OCI-LY7 (cell line): ENCODE measurements around the gene FAM184B. TPM values are rescaled to one million over a fixed set of nuclear protein-coding genes. Genes with fewer than 3 reads are reported as not detected.

ENCODE experiments used
- BruUV-seq: library from RNA; stranded (reverse); fragments of 400-500 nt; replicated peaks from 2 replicates; lab custom pipeline; 2021; lab: Mats Ljungman, UMichigan
- CTCF ChIA-PET: fragments of 300-600 bp; sonication (Branson Sonifier 250); formaldehyde crosslinking; loops from one replicate; lab custom pipeline; 2022; ENCODE audit warnings: antibody characterized with exemption; ENCODE audit not compliant: unreplicated experiment; lab: Charles Lee
- POLR2A ChIA-PET: fragments of 300-600 bp; sonication (Branson Sonifier 250); formaldehyde crosslinking; loops from one replicate; lab custom pipeline; 2022; ENCODE audit warnings: antibody characterized with exemption; lab: Charles Lee
- DNase-seq: peaks from one replicate; pipeline ENCODE4 v3.0.0-alpha.2; 2015; ENCODE audit warnings: low spot score
- H2AFZ ChIP-seq: fragments of 200-600 bp; sonication (generic), shearing (Covaris generic); 2 replicates; pipeline ENCODE4 v1.6.1; 2014; ENCODE audit warnings: mild to moderate bottlenecking, antibody characterized with exemption, low read length, moderate library complexity
- H3K27ac ChIP-seq: fragments of 200-600 bp; sonication (generic); 2 replicates; pipeline ENCODE4 v1.5.1; 2014; ENCODE audit warnings: mixed run types, low read depth, mild to moderate bottlenecking, moderate library complexity, low read length, inconsistent platforms; ENCODE audit not compliant: poor library complexity, severe bottlenecking
- H3K36me3 ChIP-seq: fragments of 200-600 bp; sonication (generic); 2 replicates; pipeline ENCODE4 v1.6.1; 2014; ENCODE audit warnings: mild to moderate bottlenecking, antibody characterized with exemption, low read length, moderate library complexity, mixed read lengths; ENCODE audit not compliant: insufficient read depth
- H3K4me1 ChIP-seq: fragments of 200-600 bp; sonication (generic); 2 replicates; pipeline ENCODE4 v1.5.1; 2014; ENCODE audit warnings: mild to moderate bottlenecking, low read length; ENCODE audit not compliant: insufficient read depth, poor library complexity, severe bottlenecking
- H3K4me2 ChIP-seq: fragments of 200-600 bp; sonication (generic); 2 replicates; pipeline ENCODE4 v1.6.1; 2014; ENCODE audit warnings: mild to moderate bottlenecking, low read length
- H3K4me3 ChIP-seq: fragments of 200-600 bp; sonication (generic); 2 replicates; pipeline ENCODE4 v1.5.1; 2014; ENCODE audit warnings: mild to moderate bottlenecking, low read depth, low read length; ENCODE audit not compliant: poor library complexity, severe bottlenecking
- H3K79me2 ChIP-seq: fragments of 200-600 bp; sonication (generic); 2 replicates; pipeline ENCODE4 v1.6.1; 2016; ENCODE audit warnings: low read depth, mild to moderate bottlenecking, low read length, moderate library complexity, mixed read lengths; ENCODE audit not compliant: insufficient read depth
- H3K9me2 ChIP-seq: fragments of 200-600 bp; sonication (generic); 2 replicates; pipeline ENCODE4 v1.6.1; 2016; ENCODE audit warnings: mild to moderate bottlenecking, low read length, mixed read lengths; ENCODE audit not compliant: insufficient read depth
- H3K9me3 ChIP-seq: fragments of 200-600 bp; sonication (generic); 2 replicates; pipeline ENCODE4 v1.6.1; 2014; ENCODE audit warnings: mild to moderate bottlenecking, mixed run types, low read length, mixed read lengths
- H4K20me1 ChIP-seq: fragments of 200-600 bp; sonication (generic); 2 replicates; pipeline ENCODE4 v1.6.1; 2014; ENCODE audit warnings: mild to moderate bottlenecking, antibody characterized with exemption, low read length, moderate library complexity, mixed read lengths; ENCODE audit not compliant: insufficient read depth
- CTCF ChIP-seq: fragments of 200-600 bp; sonication (generic); conservative IDR thresholded peaks from 2 replicates; pipeline ENCODE4 v1.5.1; 2014; ENCODE audit warnings: mild to moderate bottlenecking, antibody characterized with exemption, low read length, moderate library complexity, mixed read lengths
- EZH2phosphoT487 ChIP-seq: fragments of 200-600 bp; sonication (generic); IDR thresholded peaks from 2 replicates; pipeline ENCODE4 v1.6.1; 2018; ENCODE audit warnings: low read depth, borderline replicate concordance, mild to moderate bottlenecking, mixed run types, antibody characterized with exemption, low read length, moderate library complexity, mixed read lengths
- intact Hi-C: fragments of 100-400 bp; cut with micrococcal nuclease; formaldehyde crosslinking; loops from one replicate; pipeline ENCODE4 v1.10.0; 2022; ENCODE audit not compliant: unreplicated experiment
- total RNA-seq, 2 experiments: library from RNA; depleted of rRNA in 1 of 2; stranded (reverse); fragments of >200 nt in 1 of 2; shearing (Covaris generic) in 1 of 2; gene quantifications; 2 replicates each; pipeline ENCODE4 v1.2.3, GENCODE V29; 2014 to 2022

The FAM184B gene
- total RNA-seq, 2 experiments from 2014 or later = not detected

- H3K4me2 ChIP-seq = no peak overlapping the region
- no peaks in the 10 kb centered on the region for H3K9me2 ChIP-seq
- H3K4me3 ChIP-seq = no peak overlapping the region
- BruUV-seq = no TSS peak
- H3K36me3 ChIP-seq = no peaks in the 10 kb centered on the region
- POLR2A ChIA-PET = interaction anchor here (0.7 kb wide), 2 partner anchors 404 to 1164 kb away, joined by 3 to 4 read pairs; no protein-coding TSS in a partner anchor
- no peaks in the 10 kb centered on the region for H3K4me1 ChIP-seq
- CTCF ChIA-PET = no interaction called here
- DNase-seq = no peak
- intact Hi-C loops = no loop called here
- no peak overlapping the region for H3K27ac ChIP-seq
- H4K20me1 ChIP-seq = no peaks in the 10 kb centered on the region
- H3K9me3 ChIP-seq = no peaks in the 10 kb centered on the region
- H3K79me2 ChIP-seq = no peaks in the 10 kb centered on the region
- TF ChIP-seq CTCF = no peak
- no peak for TF ChIP-seq EZH2phosphoT487
- H2AFZ ChIP-seq = no peak overlapping the region
Measured at GRCh38 chr4:17740702-17741101, 40.7 kb downstream of the FAM184B start.

DNA sequence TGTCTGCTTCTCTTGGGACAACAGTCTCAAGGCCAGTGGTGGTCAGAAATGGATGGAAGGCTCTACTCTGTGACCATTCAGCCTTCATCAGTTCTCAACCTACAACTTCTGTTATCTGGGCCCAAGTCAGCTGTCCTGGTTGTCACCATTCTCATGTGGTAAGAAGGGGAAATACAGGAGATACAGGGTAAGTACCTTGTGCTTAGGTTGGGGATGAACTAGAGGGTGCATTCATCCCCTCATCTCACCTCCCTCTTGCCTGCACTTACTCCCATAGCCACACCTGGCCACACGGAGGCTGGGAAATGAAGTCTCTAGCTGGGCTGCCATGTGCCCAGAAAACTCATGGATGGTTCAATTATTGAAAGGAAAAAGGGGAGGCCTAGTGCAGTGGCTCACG, 44.9 kb downstream of the FAM184B start:
- no peaks in the 10 kb centered on the region for H3K9me3 ChIP-seq
- H3K4me3 ChIP-seq = no peak overlapping the region
- no peak overlapping the region for H3K4me2 ChIP-seq
- no peaks in the 10 kb centered on the region for H4K20me1 ChIP-seq
- H3K4me1 ChIP-seq = no peaks in the 10 kb centered on the region
- no peak overlapping the region for H3K27ac ChIP-seq
- H3K36me3 ChIP-seq = no peaks in the 10 kb centered on the region
- intact Hi-C loops = no loop called here
- H3K79me2 ChIP-seq = no peaks in the 10 kb centered on the region
- BruUV-seq = no TSS peak
- H2AFZ ChIP-seq = no peak overlapping the region
- no peak for DNase-seq
- CTCF ChIA-PET = no interaction called here
- TF ChIP-seq EZH2phosphoT487 (no peak), CTCF (no peak)
- POLR2A ChIA-PET = interaction anchor here (0.6 to 1.3 kb wide), 2 partner anchors 14 to 841 kb away, joined by 3 read pairs; no protein-coding TSS in a partner anchor
- H3K9me2 ChIP-seq = no peaks in the 10 kb centered on the region

- CTCF ChIA-PET = no interaction called here
Measured at GRCh38 chr4:17726911-17727310, 54.5 kb downstream of the FAM184B start.

More at GRCh38 chr4:17726911-17727310, 54.5 kb downstream of the FAM184B start:
- no peak overlapping the region for H3K27ac ChIP-seq
- no peak overlapping the region for H3K4me3 ChIP-seq
- no peaks in the 10 kb centered on the region for H3K9me3 ChIP-seq
- BruUV-seq = no TSS peak
- H3K79me2 ChIP-seq = no peaks in the 10 kb centered on the region
- intact Hi-C loops = no loop called here
- H3K9me2 ChIP-seq = no peaks in the 10 kb centered on the region
- no peak overlapping the region for H3K4me2 ChIP-seq
- no peak overlapping the region for H2AFZ ChIP-seq
- TF ChIP-seq EZH2phosphoT487 = no peak
- no peak for TF ChIP-seq CTCF
- no peaks in the 10 kb centered on the region for H3K36me3 ChIP-seq
- no peaks in the 10 kb centered on the region for H3K4me1 ChIP-seq
- H4K20me1 ChIP-seq = no peaks in the 10 kb centered on the region
- POLR2A ChIA-PET = no interaction called here
- DNase-seq = no peak
